GM12878 (cell line): ENCODE data around the gene CDK17.

Source experiments
- ATF3 ChIP-seq: IDR thresholded peaks from 2 replicates; pipeline ENCODE4 v1.6.1; 2011; ENCODE audit warnings: low read depth, mild to moderate bottlenecking, low read length, moderate library complexity, borderline replicate concordance; ENCODE audit errors: extremely low read depth
- BHLHE40 ChIP-seq, 2 experiments: fragments of 450-650 bp in 1 of 2; IDR thresholded peaks; 2 replicates each; pipeline ENCODE4 v1.6.1; 2011 to 2017; ENCODE audit warnings: low read depth in 2 of 2, borderline replicate concordance in 1 of 2, improper control_type of control experiment in 1 of 2, low read length in 1 of 2, mild to moderate bottlenecking in 1 of 2
- CBX5 ChIP-seq: sonication (generic); IDR thresholded peaks from 2 replicates; pipeline ENCODE4 v1.6.1; 2016; ENCODE audit warnings: low read depth, moderate library complexity, mild to moderate bottlenecking, inconsistent platforms
- CTCF ChIP-seq, 3 experiments: IDR thresholded peaks in 2 of 3; conservative IDR thresholded peaks in 1 of 3; 2 replicates each; pipeline ENCODE4 v1.5.1; 2011; ENCODE audit warnings: low read depth in 3 of 3, low read length in 3 of 3, mild to moderate bottlenecking in 3 of 3, control low read depth in 2 of 3, moderate library complexity in 2 of 3, inconsistent platforms in 1 of 3, mixed read lengths in 1 of 3; ENCODE audit not compliant: control insufficient read depth in 2 of 3, insufficient read depth in 1 of 3; ENCODE audit errors: extremely low read depth in 1 of 3
- EP300 ChIP-seq, 2 experiments: fragments of 150-350 bp in 1 of 2; IDR thresholded peaks; 2 replicates each; pipeline ENCODE4 v1.6.1; 2011 to 2012; ENCODE audit warnings: low read depth in 2 of 2, low read length in 2 of 2, borderline replicate concordance in 1 of 2, improper control_type of control experiment in 1 of 2, inconsistent platforms in 1 of 2; ENCODE audit not compliant: control insufficient read depth in 1 of 2
- MYC ChIP-seq: IDR thresholded peaks from 2 replicates; pipeline ENCODE4 v1.6.1; 2011; ENCODE audit warnings: mild to moderate bottlenecking, low read length, moderate library complexity, inconsistent platforms; ENCODE audit not compliant: insufficient read depth, insufficient replicate concordance, insufficient read length, severe bottlenecking
- POLR2AphosphoS5 ChIP-seq: IDR thresholded peaks from 2 replicates; pipeline ENCODE4 v1.6.1; 2011; ENCODE audit warnings: mild to moderate bottlenecking, low read length, inconsistent platforms
- RFX5 ChIP-seq: IDR thresholded peaks from 2 replicates; pipeline ENCODE4 v1.6.1; 2011; ENCODE audit warnings: low read depth, low read length, improper control_type of control experiment
- SMC3 ChIP-seq: IDR thresholded peaks from 2 replicates; pipeline ENCODE4 v1.6.1; 2011; ENCODE audit warnings: low read length, improper control_type of control experiment, borderline replicate concordance
- SRF ChIP-seq, 2 experiments: IDR thresholded peaks; 2 replicates each; pipeline ENCODE4 v1.6.1; 2011; ENCODE audit warnings: low read depth in 2 of 2, low read length in 2 of 2, mild to moderate bottlenecking in 1 of 2, moderate library complexity in 1 of 2
- SUPT20H ChIP-seq: IDR thresholded peaks from 2 replicates; pipeline ENCODE4 v1.6.1; 2011; ENCODE audit warnings: low read depth, mild to moderate bottlenecking, low read length, moderate library complexity, borderline replicate concordance; ENCODE audit not compliant: control insufficient read depth
- YY1 ChIP-seq: IDR thresholded peaks from 2 replicates; pipeline ENCODE4 v1.6.1; 2011; ENCODE audit warnings: low read depth, mild to moderate bottlenecking, low read length
- ZNF384 ChIP-seq: IDR thresholded peaks from 2 replicates; pipeline ENCODE4 v1.6.1; 2012; ENCODE audit warnings: low read depth, mild to moderate bottlenecking, low read length, improper control_type of control experiment, borderline replicate concordance

- peak; percentile 5 to 19 (median 16); a peak in 3 of 6 replicates for TF ChIP-seq CTCF (IDR thresholded peaks at IDR 0.05 in 2 of 3, conservative IDR thresholded peaks at IDR 0.05 in 1 of 3; ENCODE audit: control insufficient read depth in 2 of 3, extremely low read depth in 1 of 3, insufficient read depth in 1 of 3, low read depth in 3 of 3, low read length in 3 of 3)
- no peak for TF ChIP-seq SMC3
- peak; percentile 25 to 61; a peak in 1 of 4 replicates for TF ChIP-seq BHLHE40 (IDR thresholded peaks at IDR 0.05; ENCODE audit: borderline replicate concordance in 1 of 2, low read depth in 2 of 2, low read length in 1 of 2)
- no peak for TF ChIP-seq ATF3
- TF ChIP-seq CBX5: 0 out of 2 replicates have a peak, but pooled peaks have one; percentile 14
- no peak; the same call in 1 of the 2 replicates for TF ChIP-seq YY1
- peak; percentile 25 to 41; a peak in 2 of 4 replicates for TF ChIP-seq EP300 (IDR thresholded peaks at IDR 0.05; ENCODE audit: borderline replicate concordance in 1 of 2, control insufficient read depth in 1 of 2, low read depth in 2 of 2, low read length in 2 of 2)
- no peak for TF ChIP-seq MYC
- TF ChIP-seq POLR2AphosphoS5: peak; percentile 83
- TF ChIP-seq ZNF384: no peak
- TF ChIP-seq RFX5: no peak
- no peak for TF ChIP-seq SRF (IDR thresholded peaks at IDR 0.05; ENCODE audit: low read depth in 2 of 2, low read length in 2 of 2)
- TF ChIP-seq SUPT20H: no peak
These were observed 920 bp downstream of the CDK17 start for GRCh38 chr12:96399120-96399918.
